GM12864 (cell line): ENCODE results near the gene BIRC3.

Source experiments
- DNase-seq: peaks from one replicate; pipeline ENCODE4 v3.0.0-alpha.2; 2011; ENCODE audit warnings: low read depth
- H3K4me3 ChIP-seq: 2 replicates; pipeline ENCODE4 v1.5.1; 2011; ENCODE audit warnings: mild to moderate bottlenecking, low read depth, low read length, control low read depth
- TF ChIP-seq, protein P1 (sequence below): IDR thresholded peaks from 2 replicates; pipeline ENCODE4 v1.5.1; 2011; ENCODE audit warnings: low read depth, mild to moderate bottlenecking, moderate library complexity, low read length, control low read depth, inconsistent platforms; ENCODE audit errors: missing control alignments

Gene BIRC3

DNA sequence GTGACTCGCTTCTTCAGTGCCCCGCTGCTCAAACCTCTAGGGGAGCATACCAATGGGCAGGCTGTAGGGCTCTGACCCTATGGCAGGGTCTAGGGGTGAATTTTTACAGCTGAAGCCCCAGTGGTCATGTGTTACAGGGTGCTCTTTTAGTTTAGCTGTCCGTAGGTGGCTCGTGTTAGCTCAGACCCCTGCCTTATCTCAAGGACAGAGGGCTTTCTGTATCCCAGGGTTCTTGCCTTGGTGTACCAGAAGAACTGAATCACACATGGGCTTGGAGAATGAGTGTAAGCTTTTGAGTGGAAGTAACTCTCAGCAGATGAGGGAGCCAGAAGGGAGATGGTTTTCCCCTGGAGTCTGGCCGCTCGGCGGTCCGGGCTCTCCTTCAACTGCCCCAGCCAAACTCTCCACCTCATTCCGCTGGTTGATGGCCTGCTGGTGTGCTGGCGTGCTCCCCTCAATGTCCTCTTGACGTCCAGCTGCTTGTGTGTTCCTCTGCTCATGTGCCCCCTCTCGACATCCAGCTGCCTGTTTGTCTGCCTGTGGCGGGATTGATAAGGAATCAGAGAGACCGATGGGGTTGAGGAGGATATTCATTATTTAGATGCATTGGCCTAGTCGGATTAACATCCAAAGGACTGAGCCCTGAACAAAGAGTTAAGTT lies 67.3 kb downstream of the BIRC3 start:
- TF ChIP-seq, protein P1, sequence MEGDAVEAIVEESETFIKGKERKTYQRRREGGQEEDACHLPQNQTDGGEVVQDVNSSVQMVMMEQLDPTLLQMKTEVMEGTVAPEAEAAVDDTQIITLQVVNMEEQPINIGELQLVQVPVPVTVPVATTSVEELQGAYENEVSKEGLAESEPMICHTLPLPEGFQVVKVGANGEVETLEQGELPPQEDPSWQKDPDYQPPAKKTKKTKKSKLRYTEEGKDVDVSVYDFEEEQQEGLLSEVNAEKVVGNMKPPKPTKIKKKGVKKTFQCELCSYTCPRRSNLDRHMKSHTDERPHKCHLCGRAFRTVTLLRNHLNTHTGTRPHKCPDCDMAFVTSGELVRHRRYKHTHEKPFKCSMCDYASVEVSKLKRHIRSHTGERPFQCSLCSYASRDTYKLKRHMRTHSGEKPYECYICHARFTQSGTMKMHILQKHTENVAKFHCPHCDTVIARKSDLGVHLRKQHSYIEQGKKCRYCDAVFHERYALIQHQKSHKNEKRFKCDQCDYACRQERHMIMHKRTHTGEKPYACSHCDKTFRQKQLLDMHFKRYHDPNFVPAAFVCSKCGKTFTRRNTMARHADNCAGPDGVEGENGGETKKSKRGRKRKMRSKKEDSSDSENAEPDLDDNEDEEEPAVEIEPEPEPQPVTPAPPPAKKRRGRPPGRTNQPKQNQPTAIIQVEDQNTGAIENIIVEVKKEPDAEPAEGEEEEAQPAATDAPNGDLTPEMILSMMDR: no peak
- no peak for DNase-seq
- H3K4me3 ChIP-seq: no peak overlapping the region

GRCh38 chr11:102385085-102386007 lies 68.1 kb downstream of the BIRC3 start:
- DNase-seq: no peak
- TF ChIP-seq, protein P1: no peak
- H3K4me3 ChIP-seq: no peak overlapping the region

- TF ChIP-seq, protein P1: no peak
- no peak overlapping the region for H3K4me3 ChIP-seq
- DNase-seq: no peak
Observed at GRCh38 chr11:102386136-102386734, 69.0 kb downstream of the BIRC3 start.

GRCh38 chr11:102387043-102387781 lies 69.9 kb downstream of the BIRC3 start:
- no peak for DNase-seq
- H3K4me3 ChIP-seq: no peak overlapping the region
- TF ChIP-seq, protein P1: no peak
